Measurements from ENCODE around the gene ETV1.

ETV1 gene

GRCh38 chr7:13879994-13880686 lies 109.3 kb downstream of the ETV1 start:
- DNase-seq (ENCODE audit: low spot score), result no peak

GRCh38 chr7:13879143-13879542 lies 110.3 kb downstream of the ETV1 start:
- no peak for DNase-seq (ENCODE audit: low spot score)

GRCh38 chr7:13878154-13878553 lies 111.3 kb downstream of the ETV1 start:
- no peak for DNase-seq (ENCODE audit: low spot score)

- DNase-seq (ENCODE audit: low spot score), result no peak
Measured at GRCh38 chr7:13875496-13876074, 113.9 kb downstream of the ETV1 start.

GRCh38 chr7:13874783-13875182 lies 114.7 kb downstream of the ETV1 start:
- no peak for DNase-seq (ENCODE audit: low spot score)

- DNase-seq (ENCODE audit: low spot score), result no peak
Measured at GRCh38 chr7:13872709-13873108, 116.8 kb downstream of the ETV1 start.

- no peak for DNase-seq (ENCODE audit: low spot score)
Measured at GRCh38 chr7:13871008-13871407, 118.5 kb downstream of the ETV1 start.

- no peak for DNase-seq (ENCODE audit: low spot score)
Measured at GRCh38 chr7:13860734-13861133, 128.7 kb downstream of the ETV1 start.

- no peak for DNase-seq (ENCODE audit: low spot score)
Measured at GRCh38 chr7:13856012-13856411, 133.5 kb downstream of the ETV1 start.

GRCh38 chr7:13852281-13852968 lies 137.0 kb downstream of the ETV1 start:
- no peak for DNase-seq (ENCODE audit: low spot score)

- no peak for DNase-seq (ENCODE audit: low spot score)
Measured at GRCh38 chr7:13851736-13852135, 137.7 kb downstream of the ETV1 start.

- no peak for DNase-seq (ENCODE audit: low spot score)
Measured at GRCh38 chr7:13850185-13850752, 139.2 kb downstream of the ETV1 start.

GRCh38 chr7:13849163-13849892 lies 140.1 kb downstream of the ETV1 start:
- no peak for DNase-seq (ENCODE audit: low spot score)

- DNase-seq (ENCODE audit: low spot score), result no peak
Measured at GRCh38 chr7:13848681-13849131, 140.8 kb downstream of the ETV1 start.

GRCh38 chr7:13846386-13846785 lies 143.1 kb downstream of the ETV1 start:
- DNase-seq (ENCODE audit: low spot score), result no peak

- DNase-seq (ENCODE audit: low spot score), result no peak
Measured at GRCh38 chr7:13845601-13846000, 143.9 kb downstream of the ETV1 start.

- DNase-seq (ENCODE audit: low spot score), result no peak
Measured at GRCh38 chr7:13844954-13845353, 144.5 kb downstream of the ETV1 start.

- no peak for DNase-seq (ENCODE audit: low spot score)
Measured at GRCh38 chr7:13841284-13841683, 148.2 kb downstream of the ETV1 start.

Data from left forelimb (tissue), 1 donor.